Activated effector memory CD4-positive, alpha-beta T cell treated with anti-CD3 and anti-CD28 coated beads, Interleukin-2, amount 50 U/mL, for 16 hours (primary cell): ENCODE results near the gene KCNC3.
"Not testable (repeated sequence)": the region's sequence is repeated elsewhere in the genome, so short reads cannot be mapped to it uniquely, and the experiment has no call there.

Experiments
- DNase-seq: peaks from one replicate; pipeline ENCODE4 v3.0.0-alpha.2; 2020

KCNC3 gene

DNA sequence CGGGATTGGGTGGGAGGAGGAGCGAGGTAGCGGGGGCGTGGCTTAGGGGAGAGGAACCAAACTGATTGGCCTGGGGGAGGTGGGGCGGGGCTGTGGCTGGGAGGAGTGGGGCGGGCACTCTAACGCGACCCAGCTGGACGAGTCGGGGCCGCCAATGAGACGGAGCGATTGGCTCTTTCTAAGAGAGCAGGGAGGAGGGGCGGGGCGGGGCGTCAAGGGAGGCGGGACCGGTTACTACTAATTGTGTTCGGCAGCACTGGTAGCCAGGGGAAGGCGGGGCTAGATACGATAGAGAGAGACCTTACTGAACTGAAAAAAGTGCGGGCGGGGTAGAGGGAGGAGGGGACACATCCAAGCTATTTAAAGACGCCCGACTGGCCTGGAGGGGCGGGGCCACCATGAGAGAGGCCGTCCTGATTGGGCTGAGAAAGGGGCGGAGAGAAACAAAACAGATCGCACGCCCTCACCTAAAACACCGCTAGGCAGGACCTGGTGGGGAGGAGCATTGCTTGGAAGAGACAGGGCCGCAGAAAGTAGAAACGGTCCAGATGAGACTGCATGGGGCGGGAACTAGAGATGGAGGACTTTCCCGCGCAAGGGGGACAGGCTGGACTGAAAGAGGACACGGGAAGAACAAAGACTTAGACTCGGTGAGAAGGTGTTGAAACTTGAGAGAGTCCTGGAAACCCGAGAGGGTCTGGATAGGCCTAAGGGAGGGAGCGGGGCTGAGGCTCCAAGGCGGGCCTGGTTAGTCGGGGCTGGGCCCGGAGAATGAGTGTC, at the start of gene KCNC3:
Gene KCNC3, minus strand, starts transcription at position 232 of the 780 bp plus-strand sequence. CDS start 295 bp downstream, outside the sequence.
- DNase-seq, result peak; percentile 98

DNA sequence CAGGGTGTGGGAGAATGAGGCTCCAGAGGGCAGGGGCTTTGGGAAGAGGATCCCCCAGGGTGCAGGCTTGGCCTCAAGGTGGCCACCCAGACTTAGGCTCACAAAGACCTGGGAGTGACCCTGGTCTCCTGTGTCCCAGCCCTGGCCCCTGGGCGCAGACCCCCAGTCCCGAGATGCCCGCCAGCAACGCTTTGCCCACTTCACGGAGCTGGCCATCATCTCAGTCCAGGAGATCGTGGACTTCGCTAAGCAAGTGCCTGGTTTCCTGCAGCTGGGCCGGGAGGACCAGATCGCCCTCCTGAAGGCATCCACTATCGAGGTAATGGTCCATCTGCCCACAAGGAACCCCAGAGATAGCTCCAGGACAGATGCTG, 49.7 kb upstream of the KCNC3 start:
- no peak for DNase-seq

DNA sequence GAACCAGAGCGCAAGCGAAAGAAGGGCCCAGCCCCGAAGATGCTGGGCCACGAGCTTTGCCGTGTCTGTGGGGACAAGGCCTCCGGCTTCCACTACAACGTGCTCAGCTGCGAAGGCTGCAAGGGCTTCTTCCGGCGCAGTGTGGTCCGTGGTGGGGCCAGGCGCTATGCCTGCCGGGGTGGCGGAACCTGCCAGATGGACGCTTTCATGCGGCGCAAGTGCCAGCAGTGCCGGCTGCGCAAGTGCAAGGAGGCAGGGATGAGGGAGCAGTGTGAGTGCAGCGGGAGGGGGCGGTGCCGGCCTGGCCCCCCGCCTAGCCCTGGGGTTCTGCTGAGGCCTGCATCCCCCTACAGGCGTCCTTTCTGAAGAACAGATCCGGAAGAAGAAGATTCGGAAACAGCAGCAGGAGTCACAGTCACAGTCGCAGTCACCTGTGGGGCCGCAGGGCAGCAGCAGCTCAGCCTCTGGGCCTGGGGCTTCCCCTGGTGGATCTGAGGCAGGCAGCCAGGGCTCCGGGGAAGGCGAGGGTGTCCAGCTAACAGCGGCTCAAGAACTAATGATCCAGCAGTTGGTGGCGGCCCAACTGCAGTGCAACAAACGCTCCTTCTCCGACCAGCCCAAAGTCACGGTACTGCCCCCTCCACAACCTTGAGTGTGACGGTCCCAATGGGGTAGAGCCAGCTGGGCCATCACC, 49.1 kb upstream of the KCNC3 start:
- no peak for DNase-seq

DNA sequence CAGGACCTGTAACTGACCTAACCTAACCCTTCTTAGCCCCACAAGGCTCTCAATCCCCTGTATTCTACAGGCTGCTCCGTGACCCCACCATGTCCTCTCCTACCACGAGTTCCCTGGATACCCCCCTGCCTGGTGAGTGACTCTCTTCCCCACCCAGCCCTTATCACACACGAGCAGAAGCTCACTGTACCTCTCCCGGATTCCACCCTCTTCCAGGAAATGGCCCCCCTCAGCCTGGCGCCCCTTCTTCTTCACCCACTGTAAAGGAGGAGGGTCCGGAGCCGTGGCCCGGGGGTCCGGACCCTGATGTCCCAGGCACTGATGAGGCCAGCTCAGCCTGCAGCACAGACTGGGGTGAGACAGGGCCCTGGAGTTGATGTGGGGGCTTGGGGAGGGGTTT, 48.3 kb upstream of the KCNC3 start:
- no peak for DNase-seq

DNA sequence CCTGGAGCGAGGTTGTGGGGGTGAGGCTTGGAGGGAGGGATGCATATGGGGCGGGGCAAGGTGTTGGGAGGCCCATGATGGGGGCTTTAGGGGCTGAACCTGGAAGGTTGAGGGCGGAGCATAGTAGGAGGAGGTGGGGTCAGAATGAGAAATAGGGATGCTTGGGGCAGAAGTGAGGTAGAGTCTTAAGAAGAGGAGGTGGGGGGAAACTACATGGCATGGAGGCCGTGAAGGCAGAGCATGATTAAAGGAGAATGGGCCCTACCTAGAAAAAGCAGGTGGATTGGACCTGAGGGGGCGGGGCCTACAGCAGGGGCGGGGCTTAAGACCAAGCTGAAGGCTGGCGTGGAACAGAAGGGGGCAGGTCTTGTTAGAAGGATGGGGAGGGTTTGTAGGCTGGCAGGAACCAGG, 47.9 kb upstream of the KCNC3 start:
- peak; percentile 83 for DNase-seq

DNA sequence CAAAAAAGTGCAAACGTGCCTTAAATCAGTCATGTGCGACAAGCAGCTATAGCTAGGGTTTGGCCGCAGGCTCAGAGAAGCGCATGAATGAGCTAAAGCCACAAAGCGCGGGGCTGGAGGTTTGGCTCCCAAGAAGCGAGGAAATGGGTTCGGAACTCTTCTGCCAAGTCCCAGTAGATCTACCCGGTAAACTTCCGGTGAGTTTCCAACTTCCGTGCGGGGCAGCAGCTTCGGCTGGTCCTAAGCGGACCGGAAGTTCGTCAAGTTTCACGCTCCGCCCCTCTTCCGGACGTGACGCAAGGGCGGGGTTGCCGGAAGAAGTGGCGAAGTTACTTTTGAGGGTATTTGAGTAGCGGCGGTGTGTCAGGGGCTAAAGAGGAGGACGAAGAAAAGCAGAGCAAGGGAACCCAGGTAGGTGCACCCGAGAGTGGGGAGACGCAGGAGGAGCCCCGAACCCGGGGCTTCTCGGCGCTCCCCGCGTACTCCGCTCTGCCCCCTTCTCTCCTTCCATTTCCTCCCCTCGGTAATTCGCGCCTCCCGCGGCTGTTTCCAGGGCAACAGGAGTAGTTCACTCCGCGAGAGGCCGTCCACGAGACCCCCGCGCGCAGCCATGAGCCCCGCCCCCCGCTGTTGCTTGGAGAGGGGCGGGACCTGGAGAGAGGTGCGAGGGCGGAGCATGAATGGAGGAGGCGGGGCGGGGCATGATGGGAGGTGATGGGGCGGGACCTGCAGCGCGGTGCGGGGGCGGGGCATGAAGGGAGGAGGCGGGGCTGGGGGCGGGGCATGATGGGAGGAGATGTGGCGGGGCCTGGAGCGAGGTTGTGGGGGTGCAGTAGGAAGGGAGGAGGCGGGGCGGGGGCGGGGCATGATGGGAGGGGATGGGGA, 47.2 kb upstream of the KCNC3 start, which contains the start of gene NR1H2:
Gene NR1H2, plus strand, starts transcription at position 292 of the 885 bp plus-strand sequence. CDS start 1,149 bp downstream, outside the sequence.
- peak; percentile 97 for DNase-seq

DNA sequence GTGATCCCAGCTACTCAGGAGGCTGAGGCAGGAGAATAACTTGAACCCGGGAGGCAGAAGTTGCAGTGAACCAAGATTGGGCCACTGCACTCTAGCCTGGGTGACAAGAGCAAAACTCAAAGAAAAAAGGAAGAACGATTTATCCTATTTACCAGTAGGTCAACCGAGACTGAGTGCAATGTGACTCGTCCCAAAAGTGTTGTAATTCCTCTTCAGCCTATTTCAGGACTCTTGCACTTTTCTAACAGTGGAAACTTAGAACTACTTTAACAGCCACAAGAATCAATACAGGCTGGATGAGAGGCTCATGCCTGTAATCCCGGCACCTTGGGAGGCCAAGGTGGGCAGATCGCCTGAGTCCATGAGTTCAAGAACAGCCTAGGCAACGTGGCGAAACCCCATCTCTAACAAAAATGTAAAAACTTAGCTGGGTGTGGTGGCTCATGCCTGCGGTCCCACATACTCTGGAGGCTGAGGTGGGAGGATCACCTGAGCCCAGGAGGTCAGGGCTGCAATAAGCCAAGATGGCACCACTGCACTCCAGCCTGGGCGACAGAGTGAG, 42.8 kb upstream of the KCNC3 start:
- no peak for DNase-seq

DNA sequence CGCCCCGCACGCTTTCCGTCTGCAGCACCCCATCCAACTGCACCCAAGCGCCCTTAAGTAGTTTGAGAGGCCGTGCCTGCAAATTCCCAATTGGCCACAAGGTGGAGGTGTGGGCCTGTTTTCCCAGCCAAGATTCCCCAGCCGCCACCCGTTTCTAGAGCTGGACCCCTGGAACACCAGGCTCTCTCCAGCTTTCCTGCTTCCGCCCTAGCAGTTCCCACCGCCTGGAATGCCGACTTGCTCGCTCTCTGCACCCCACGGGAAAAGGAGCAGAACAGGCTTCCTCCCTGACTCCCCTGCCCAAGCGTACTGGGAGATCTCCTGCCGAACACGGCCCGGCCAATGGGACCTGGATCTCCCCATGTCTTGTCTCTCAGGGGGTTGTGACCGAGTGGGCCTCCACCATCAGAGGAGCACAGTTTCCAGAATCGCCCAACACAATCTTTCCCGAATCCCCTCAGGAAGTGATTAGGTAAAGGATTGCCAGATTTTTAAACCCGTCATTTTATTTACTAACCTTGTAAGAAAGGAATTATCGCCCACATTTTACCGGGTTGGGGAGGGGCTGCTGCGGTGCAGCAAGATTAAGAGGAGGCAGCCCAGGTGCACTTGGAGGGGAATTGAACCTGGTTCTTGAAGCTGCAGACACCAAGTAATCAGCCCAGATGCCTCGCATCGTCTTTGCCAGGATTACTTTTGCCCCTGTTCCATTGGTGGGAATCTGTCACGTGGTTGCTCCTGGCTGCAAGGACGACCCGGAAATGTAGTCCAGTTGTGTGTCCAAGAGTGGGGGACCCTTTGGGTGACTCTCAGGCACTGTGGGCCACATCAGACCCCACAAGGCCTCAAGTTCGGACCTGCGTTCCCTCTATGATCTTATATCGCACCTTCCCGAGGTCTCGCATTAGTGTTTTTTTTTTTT, 39.7 kb upstream of the KCNC3 start:
- DNase-seq, result peak; percentile 93

DNA sequence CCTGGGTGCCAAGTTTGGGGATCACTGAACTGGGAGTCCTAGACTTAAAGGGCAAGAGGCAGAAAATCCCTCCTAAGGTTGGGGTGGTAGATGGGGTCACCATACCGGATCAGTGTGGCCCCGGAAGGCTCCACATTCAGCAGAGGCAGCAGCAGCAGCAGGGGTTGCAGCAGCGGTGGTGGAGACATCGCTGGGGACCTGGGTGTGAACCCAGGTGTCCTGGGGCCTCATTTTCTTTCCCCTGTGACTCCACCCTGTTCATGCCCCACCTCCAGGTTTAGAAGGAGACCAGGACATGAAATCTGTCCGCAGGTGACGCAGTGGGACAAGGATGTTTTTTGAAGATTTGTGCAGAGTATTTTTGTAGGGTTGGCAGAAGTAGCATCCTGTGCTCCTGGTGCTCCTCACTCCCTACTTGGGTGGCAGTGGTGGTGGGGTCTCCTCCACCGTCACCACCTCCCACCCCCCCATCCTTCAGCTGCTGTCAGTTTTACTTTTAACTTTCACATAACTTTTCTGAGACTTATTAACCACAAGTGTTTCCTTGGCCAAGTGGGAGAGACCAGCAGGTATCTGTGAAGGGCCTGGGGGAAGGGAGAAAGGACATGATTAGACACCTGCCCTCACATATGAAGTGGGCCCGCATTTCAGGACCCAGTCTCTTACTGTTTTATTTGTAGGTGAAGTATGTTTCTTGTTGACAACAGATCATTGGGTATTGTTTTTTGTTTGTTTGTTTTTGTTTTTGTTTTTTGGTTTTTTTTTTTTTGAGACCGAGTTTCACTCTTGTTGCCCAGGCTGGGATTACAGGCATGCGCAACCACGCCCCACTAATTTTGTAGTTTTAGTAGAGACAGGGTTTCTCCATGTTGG, 36.5 kb upstream of the KCNC3 start, which contains the start of gene NAPSA:
Gene NAPSA, minus strand, starts transcription at position 206 of the 873 bp plus-strand sequence. Its CDS starts 18 bp downstream, at position 188.
- DNase-seq, result no peak

DNA sequence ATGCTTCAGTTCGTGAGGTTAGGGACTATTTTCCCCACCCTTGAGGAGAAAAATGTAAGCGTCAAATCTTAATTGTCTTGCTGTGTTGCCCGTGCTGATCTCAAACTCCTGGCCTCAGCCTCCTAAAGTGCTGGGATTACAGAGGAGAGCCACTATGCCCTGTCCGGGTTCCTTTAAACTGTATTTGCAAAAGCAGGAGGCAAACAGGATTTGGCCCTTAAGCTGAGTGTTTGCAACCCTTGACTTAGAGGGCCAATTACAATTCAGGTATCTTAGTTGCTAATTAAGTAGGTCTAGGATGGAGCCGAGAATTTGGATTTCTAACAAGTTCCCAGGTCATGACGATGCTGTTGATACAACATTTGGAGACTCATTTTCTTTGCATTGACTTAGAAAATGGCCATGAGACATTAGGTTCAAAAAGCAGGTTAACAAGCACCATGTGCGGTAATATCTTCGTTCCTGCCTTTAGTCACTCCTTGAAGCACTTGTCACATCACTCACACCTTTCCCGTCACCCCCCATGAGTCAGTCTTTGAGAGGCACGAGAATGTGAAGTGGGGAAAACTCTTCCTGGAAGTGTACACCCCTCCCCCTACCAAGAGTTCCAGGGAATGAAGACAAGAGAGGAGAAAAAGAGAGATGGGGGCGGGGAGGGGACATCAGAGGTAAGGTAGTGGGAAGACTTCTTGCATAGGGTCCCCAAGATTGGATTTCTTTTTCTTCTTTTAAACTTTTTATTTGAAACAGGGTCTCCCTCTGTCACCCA, 33.7 kb upstream of the KCNC3 start:
- DNase-seq, result no peak

DNA sequence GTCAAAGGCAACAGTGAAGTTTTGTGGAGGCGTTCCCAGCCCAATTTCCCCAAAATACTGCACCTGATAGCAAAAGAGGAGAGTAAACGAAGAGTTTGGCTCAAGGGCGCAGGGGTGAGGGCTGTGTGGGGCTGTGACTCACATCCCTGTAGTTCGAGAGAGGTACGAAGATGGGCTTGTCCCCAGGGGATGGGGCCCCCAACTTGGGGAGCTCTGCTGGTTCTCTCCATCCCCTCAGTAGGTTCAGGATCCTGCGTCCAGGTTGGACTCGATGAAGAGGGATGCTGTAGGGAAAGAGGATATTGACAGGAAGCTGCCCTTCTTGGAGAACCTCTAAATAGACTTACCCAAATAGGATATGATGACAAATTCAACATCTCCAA, 32.8 kb upstream of the KCNC3 start:
- DNase-seq, result no peak

DNA sequence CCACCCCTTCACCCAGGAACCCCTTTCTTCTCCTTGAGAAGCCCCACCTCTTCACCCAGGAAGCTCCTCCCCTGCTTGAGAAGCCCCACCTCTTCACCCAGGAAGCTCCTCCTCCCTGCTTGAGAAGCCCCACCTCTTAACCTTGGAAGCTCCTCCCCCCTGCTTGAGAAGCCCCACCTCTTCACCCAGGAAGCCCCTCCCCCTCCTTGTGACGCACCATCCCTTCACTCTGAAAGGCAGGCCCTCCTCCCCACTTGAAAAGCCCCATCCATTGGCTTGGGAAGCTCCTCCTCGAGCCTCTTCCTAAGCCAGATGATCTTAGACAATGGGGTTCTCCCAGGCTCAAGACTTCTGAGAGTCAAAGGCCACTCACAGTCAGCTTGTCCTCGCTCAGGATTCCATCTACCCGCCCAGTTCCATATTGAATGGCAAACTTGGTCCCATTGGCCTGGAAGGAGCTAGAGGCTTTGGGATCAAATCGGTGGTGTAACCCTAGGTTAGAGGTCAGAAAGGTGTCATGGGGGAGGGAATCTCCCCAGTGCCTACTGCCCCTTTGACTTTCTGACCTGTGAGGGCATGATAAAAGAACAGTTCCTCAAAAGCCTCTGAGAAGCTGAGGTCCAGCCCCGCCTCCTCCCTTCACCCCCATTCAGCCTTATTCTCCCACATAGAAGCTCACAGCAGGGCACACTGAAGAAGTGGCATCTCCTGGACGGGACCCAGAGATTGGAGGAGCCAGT, 32.3 kb upstream of the KCNC3 start:
- no peak for DNase-seq

DNA sequence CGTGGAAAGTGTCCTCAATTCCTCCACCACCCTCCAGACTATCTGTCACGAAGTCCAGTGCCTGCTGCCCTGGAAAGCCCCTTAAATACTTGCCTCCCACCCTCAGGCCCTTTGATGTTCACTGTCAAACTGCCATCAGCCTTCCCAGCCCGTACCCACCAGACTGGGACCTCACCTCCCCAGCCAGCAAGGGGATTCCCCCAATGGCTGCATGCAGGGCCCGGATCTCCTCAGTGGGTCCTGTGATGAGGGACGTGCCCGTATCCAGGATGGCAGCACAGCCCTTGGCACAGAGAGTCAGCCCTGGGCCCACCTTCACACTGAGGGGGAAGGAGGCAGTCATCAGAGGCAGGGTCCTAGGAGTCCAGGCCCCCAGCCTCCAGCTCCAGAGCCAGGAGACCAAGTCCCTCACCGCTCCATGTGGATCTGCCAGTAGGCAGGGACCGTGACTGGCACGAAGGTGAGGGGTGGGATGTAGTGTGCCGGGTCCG, 30.2 kb upstream of the KCNC3 start:
- DNase-seq, result no peak

DNA sequence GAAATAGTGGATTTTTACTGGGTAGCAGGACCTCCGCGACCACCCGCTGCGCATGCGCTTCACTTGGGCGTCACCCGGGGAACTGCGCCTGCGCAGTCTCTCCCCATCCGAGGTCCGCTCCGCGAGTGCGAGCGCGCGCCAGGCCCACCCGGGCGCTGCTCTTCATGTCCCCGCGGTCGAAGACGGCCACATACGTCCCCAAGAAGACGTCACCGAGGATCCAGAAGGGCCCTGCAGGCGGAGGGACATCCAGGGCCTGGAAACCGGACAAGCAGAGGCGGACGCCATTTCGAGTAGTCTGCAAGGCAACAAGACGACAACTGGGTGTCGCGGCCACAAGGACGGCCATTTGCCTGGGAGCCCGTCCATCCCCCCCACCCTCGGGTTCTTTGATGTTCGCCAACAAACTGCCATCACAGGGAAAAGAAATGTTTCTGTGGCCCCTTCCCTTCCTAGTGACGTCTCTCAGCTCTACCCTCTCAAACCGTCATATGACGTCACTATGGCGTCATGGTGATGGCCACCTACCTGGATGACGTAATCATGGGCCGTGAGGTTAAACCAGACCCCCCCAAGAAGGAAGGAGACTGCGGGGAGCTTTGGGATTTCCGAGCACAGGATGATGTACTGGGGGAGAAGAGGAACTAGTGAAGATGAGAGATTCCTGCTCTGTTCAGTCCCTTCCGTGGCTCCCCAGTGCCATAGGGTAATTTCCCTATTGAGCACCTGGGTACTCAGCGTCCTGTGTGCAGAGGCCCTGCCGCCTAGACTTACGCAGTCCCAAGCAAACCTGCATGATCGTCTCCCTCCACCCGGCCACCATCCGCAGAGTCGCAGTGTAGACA, 29.5 kb upstream of the KCNC3 start:
- DNase-seq, result peak; percentile 92

DNA sequence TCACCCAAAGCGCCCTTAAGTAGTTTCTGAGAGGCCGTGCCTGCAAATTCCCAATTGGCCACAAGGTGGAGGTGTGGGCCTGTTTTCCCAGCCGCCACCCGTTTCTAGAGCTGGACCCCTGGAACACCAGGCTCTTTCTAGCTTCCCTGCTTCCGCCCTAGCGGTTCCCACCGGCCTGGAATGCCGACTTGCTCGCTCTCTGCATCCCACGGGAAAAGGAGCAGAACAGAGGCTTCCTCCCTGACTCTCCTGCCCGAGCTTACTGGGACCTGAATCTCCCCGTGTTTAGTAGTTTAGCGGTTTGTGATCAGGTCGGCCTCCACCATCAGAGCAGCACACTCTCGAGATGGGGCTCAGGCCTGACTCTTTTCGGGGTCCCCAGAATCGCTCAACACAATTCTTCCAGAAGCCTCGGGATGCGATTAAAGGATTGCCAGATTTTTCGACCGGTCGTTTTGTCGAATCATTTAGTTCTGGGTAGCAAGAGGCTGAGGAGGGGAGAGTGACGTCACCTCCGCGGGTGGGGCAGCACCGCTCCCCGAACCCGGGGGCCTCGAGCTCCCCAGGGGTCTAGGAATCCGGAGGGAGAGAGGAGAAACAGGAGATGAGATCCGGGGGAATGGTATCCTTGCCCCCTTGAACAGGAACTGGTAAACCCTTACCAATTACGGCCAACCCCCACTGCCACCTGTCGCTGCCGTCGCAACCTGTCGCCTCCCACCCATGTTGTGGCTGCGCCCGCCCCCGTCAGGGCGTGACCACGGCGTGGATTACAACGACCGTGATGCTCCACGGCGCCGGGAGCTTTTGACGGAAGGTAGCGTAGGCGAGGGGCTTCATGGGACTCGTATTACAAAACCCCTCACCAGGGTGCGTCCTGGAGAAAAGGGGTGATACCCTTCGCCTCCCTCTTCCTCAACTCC, 28.3 kb upstream of the KCNC3 start:
- DNase-seq, result peak; percentile 96

DNA sequence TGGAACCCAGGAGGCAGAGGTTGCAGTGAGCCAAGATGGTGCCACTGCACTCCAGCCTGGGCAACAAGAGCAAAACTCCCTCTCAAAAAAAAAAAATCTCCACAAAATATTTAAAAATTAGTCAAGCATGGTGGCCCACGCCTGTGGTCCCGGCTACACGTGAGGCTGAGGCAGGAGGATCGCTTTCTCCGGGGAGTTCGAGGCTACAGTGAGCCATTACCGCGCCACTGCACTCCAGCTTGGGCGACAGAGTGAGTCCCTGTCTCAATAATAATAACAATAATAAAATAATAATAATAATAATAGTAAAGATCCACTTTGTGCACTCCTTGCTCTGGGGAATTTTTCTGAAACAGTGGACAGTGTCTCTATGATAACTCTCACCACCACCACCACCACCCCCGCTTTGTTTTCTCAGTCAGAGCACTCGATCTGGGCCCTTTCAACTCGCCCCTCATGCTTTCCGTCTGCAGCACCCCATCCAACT, 27.6 kb upstream of the KCNC3 start:
- no peak for DNase-seq

DNA sequence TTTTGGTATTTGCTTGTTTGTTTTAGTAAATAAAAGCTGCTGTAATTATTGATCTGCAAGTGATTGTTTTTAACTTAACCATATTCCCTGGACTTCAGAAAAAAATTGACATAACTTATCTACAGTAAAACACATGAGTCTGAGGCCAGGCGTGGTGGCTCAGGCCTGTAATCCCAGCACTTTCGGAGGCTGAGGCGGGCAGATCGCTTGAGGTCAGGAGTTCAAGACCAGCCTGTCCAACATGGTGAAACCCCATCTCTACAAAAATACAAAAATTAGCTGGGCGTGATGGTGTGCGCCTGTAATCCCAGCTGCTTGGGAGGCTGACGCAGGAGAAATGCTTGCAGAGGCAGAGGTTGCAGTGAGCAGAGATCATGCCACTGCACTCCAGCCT, 24.3 kb upstream of the KCNC3 start:
- not testable (repeated sequence) for DNase-seq
